Calu3 (cell line): ENCODE data around the gene GPM6B. TPM values are rescaled to one million over a fixed set of nuclear protein-coding genes. Genes with fewer than 3 reads are reported as not detected.

Experiments used
- BruUV-seq: library from RNA; stranded (reverse); fragments of 400-500 nt; replicated peaks from 2 replicates; lab custom pipeline; 2021; lab: Mats Ljungman, UMichigan
- CTCF ChIA-PET: fragments of 300-600 bp; sonication (Branson Sonifier 250); formaldehyde crosslinking; loops from one replicate; lab custom pipeline; 2022; ENCODE audit warnings: antibody characterized with exemption; lab: Charles Lee
- DNase-seq: peaks from one replicate; pipeline ENCODE4 v3.0.0; 2022
- H3K27ac Mint-ChIP-seq: one replicate; pipeline ENCODE4 v1.8.0; 2022; ENCODE audit warnings: mixed read lengths; ENCODE audit not compliant: unreplicated experiment
- H3K27me3 Mint-ChIP-seq: one replicate; pipeline ENCODE4 v1.8.0; 2022; ENCODE audit warnings: mixed read lengths; ENCODE audit not compliant: unreplicated experiment
- H3K36me3 Mint-ChIP-seq: one replicate; pipeline ENCODE4 v1.8.0; 2022; ENCODE audit warnings: mild to moderate bottlenecking, moderate library complexity, mixed read lengths; ENCODE audit not compliant: insufficient read depth, unreplicated experiment
- H3K4me1 Mint-ChIP-seq: one replicate; pipeline ENCODE4 v1.8.0; 2022; ENCODE audit warnings: mild to moderate bottlenecking, low read depth, mixed read lengths; ENCODE audit not compliant: unreplicated experiment
- H3K4me3 Mint-ChIP-seq: one replicate; pipeline ENCODE4 v1.8.0; 2022; ENCODE audit warnings: mild to moderate bottlenecking, low read depth, moderate library complexity, mixed read lengths; ENCODE audit not compliant: unreplicated experiment
- H3K9me3 Mint-ChIP-seq: one replicate; pipeline ENCODE4 v1.8.0; 2022; ENCODE audit warnings: low read depth, mixed read lengths; ENCODE audit not compliant: unreplicated experiment
- CTCF ChIP-seq: fragments of 200-600 bp; IDR thresholded peaks from one replicate; pipeline ENCODE4 v1.8.0; 2022; ENCODE audit warnings: antibody characterized with exemption; ENCODE audit not compliant: unreplicated experiment
- intact Hi-C: fragments of 100-400 bp; cut with micrococcal nuclease; formaldehyde crosslinking; loops from one replicate; pipeline ENCODE4 v1.10.0; 2022; ENCODE audit not compliant: unreplicated experiment
- total RNA-seq: library from RNA; stranded (reverse); gene quantifications from 2 replicates; pipeline ENCODE4 v1.2.3, GENCODE V29; 2022

GPM6B gene
- total RNA-seq, 1 experiment from 2014 or later: 4.3 TPM

GRCh38 chrX:13824746-13825145, 7.9 kb upstream of the GPM6B start:
- CTCF ChIA-PET: no interaction called here
- intact Hi-C loops: no loop called here
- no peaks in the 10 kb centered on the region for H3K36me3 Mint-ChIP-seq
- no peak for TF ChIP-seq CTCF
- H3K9me3 Mint-ChIP-seq: no peaks in the 10 kb centered on the region
- H3K4me1 Mint-ChIP-seq: peaks cover 12% of the 10 kb centered on the region
- H3K27me3 Mint-ChIP-seq: peaks cover 16% of the 10 kb centered on the region
- no peak overlapping the region for H3K27ac Mint-ChIP-seq
- no TSS peak for BruUV-seq
- no peak overlapping the region for H3K4me3 Mint-ChIP-seq
- DNase-seq: no peak

GRCh38 chrX:13821738-13822137, 4.8 kb upstream of the GPM6B start:
- CTCF ChIA-PET: no interaction called here
- H3K36me3 Mint-ChIP-seq: no peaks in the 10 kb centered on the region
- no peak for DNase-seq
- no TSS peak for BruUV-seq
- no peaks in the 10 kb centered on the region for H3K4me1 Mint-ChIP-seq
- intact Hi-C loops: no loop called here
- TF ChIP-seq CTCF: no peak
- H3K4me3 Mint-ChIP-seq: no peak overlapping the region
- peaks cover 35% of the 10 kb centered on the region for H3K27me3 Mint-ChIP-seq
- no peak overlapping the region for H3K27ac Mint-ChIP-seq
- no peaks in the 10 kb centered on the region for H3K9me3 Mint-ChIP-seq

- intact Hi-C loops: no loop called here
- H3K27me3 Mint-ChIP-seq: peaks cover 40% of the 10 kb centered on the region
- H3K4me1 Mint-ChIP-seq: no peaks in the 10 kb centered on the region
- no TSS peak for BruUV-seq
- no peaks in the 10 kb centered on the region for H3K36me3 Mint-ChIP-seq
- no peak overlapping the region for H3K27ac Mint-ChIP-seq
- H3K4me3 Mint-ChIP-seq: no peak overlapping the region
- DNase-seq: no peak
- TF ChIP-seq CTCF: no peak
- no peaks in the 10 kb centered on the region for H3K9me3 Mint-ChIP-seq
- CTCF ChIA-PET: no interaction called here
Observed at GRCh38 chrX:13816176-13816575, 717 bp downstream of the GPM6B start.

GRCh38 chrX:13815664-13816063, 1.2 kb downstream of the GPM6B start:
- CTCF ChIA-PET: no interaction called here
- Mint-ChIP-seq H3K27ac (no peak overlapping the region), H3K9me3 (no peaks in the 10 kb centered on the region), H3K27me3 (peaks cover 35% of the 10 kb centered on the region), H3K4me1 (no peaks in the 10 kb centered on the region), H3K4me3 (no peak overlapping the region), H3K36me3 (no peaks in the 10 kb centered on the region)
- intact Hi-C loops: no loop called here
- no peak for TF ChIP-seq CTCF
- DNase-seq: no peak
- BruUV-seq: no TSS peak
